Daoy (cell line): ENCODE results near the gene PDE9A. TPM values are rescaled to one million over a fixed set of nuclear protein-coding genes. Genes with fewer than 3 reads are reported as not detected.
"Not testable (repeated sequence)": the region's sequence is repeated elsewhere in the genome, so short reads cannot be mapped to it uniquely, and the experiment has no call there.

Experiments
- DNase-seq: peaks from one replicate; pipeline ENCODE4 v3.0.0-alpha.2; 2015; ENCODE audit warnings: low read depth
- total RNA-seq: library from RNA; depleted of rRNA; stranded (reverse); fragments of >200 nt; shearing (Covaris generic); gene quantifications from 2 replicates; pipeline ENCODE4 v1.2.3, GENCODE V29; 2014

PDE9A gene
- total RNA-seq, 1 experiment from 2014 or later, result 0.17 TPM

GRCh38 chr21:42707207-42707830 lies 53.9 kb downstream of the PDE9A start:
- DNase-seq, result no peak

GRCh38 chr21:42708107-42708506 lies 54.7 kb downstream of the PDE9A start:
- DNase-seq, result no peak

- DNase-seq, result not testable (repeated sequence)
These were observed 55.5 kb downstream of the PDE9A start for GRCh38 chr21:42708916-42709315.

- DNase-seq, result no peak
These were observed 58.2 kb downstream of the PDE9A start for GRCh38 chr21:42711667-42712066.

- not testable (repeated sequence) for DNase-seq
These were observed 62.0 kb downstream of the PDE9A start for GRCh38 chr21:42715427-42715826.

GRCh38 chr21:42716074-42716473 lies 62.7 kb downstream of the PDE9A start:
- no peak for DNase-seq

GRCh38 chr21:42720484-42720883 lies 67.1 kb downstream of the PDE9A start:
- DNase-seq, result not testable (repeated sequence)

- no peak for DNase-seq
These were observed 68.0 kb downstream of the PDE9A start for GRCh38 chr21:42721341-42721824.

GRCh38 chr21:42722153-42722552 lies 68.7 kb downstream of the PDE9A start:
- DNase-seq, result no peak

- DNase-seq, result no peak
These were observed 69.5 kb downstream of the PDE9A start for GRCh38 chr21:42722808-42723473.

- DNase-seq, result peak; percentile 98
These were observed 71.0 kb downstream of the PDE9A start for GRCh38 chr21:42724226-42724920.

GRCh38 chr21:42725416-42725930 lies 72.1 kb downstream of the PDE9A start:
- DNase-seq, result no peak

- DNase-seq, result no peak
These were observed 78.0 kb downstream of the PDE9A start for GRCh38 chr21:42731264-42732032.

- DNase-seq, result no peak
These were observed 78.6 kb downstream of the PDE9A start for GRCh38 chr21:42732033-42732410.

GRCh38 chr21:42733037-42733627 lies 79.7 kb downstream of the PDE9A start:
- no peak for DNase-seq

- no peak for DNase-seq
These were observed 80.5 kb downstream of the PDE9A start for GRCh38 chr21:42733874-42734273.

GRCh38 chr21:42734323-42734971 lies 81.0 kb downstream of the PDE9A start:
- DNase-seq, result no peak

GRCh38 chr21:42735061-42735460 lies 81.6 kb downstream of the PDE9A start:
- no peak for DNase-seq

GRCh38 chr21:42735944-42736343 lies 82.5 kb downstream of the PDE9A start:
- DNase-seq, result no peak

GRCh38 chr21:42736646-42737350 lies 83.4 kb downstream of the PDE9A start:
- no peak for DNase-seq
